Measurements from ENCODE around the gene SHISA7.
A peak's percentile ranks its signal among the peaks of the same experiment; 100 is the strongest.

Gene SHISA7

GRCh38 chr19:55384131-55384919 lies 58.8 kb downstream of the SHISA7 start, which contains the start of gene TMEM238:
Gene TMEM238, minus strand, starts transcription at chr19:55384292. Its CDS starts 33 bp downstream, at chr19:55384259.
- peak within 1 kb of the TSS; percentile 60 for H2AFZ ChIP-seq (ENCODE audit: low read depth)
- TF ChIP-seq CTCF (conservative IDR thresholded peaks at IDR 0.05; ENCODE audit: low read depth, low read length): no peak
- peaks cover 18% of the 10 kb centered on the region; the same call in 1 of the 2 replicates for H3K36me3 ChIP-seq (ENCODE audit: insufficient read depth)
- H3K27ac ChIP-seq: peak within 1 kb of the TSS; percentile 85
- H3K4me1 ChIP-seq (ENCODE audit: low read depth, poor library complexity, severe bottlenecking): peaks cover 38% of the 10 kb centered on the region
- peaks cover 25% of the 10 kb centered on the region for H4K20me1 ChIP-seq (ENCODE audit: insufficient read depth)
- H3K9ac ChIP-seq: peak within 1 kb of the TSS; percentile 84
- H3K4me2 ChIP-seq: peak within 1 kb of the TSS; percentile 96
- H3K4me3 ChIP-seq (IDR thresholded peaks at IDR 0.05; ENCODE audit: insufficient read depth, low read depth, low read length): no peak within 1 kb of the TSS
- H3K79me2 ChIP-seq (ENCODE audit: insufficient read depth, low read depth): peaks cover 48% of the 10 kb centered on the region
- H3K27me3 ChIP-seq (ENCODE audit: insufficient read depth, low read depth): no peaks in the 10 kb centered on the region

- H3K27me3 ChIP-seq (ENCODE audit: insufficient read depth, low read depth): no peaks in the 10 kb centered on the region
- peak overlapping the region; percentile 51; the same call in 1 of the 2 replicates for H2AFZ ChIP-seq (ENCODE audit: low read depth)
- H3K4me2 ChIP-seq: peak overlapping the region; percentile 91
- peaks cover 41% of the 10 kb centered on the region for H3K79me2 ChIP-seq (ENCODE audit: insufficient read depth, low read depth)
- no peak overlapping the region for H3K4me3 ChIP-seq (IDR thresholded peaks at IDR 0.05; ENCODE audit: insufficient read depth, low read depth, low read length)
- H3K4me1 ChIP-seq (ENCODE audit: low read depth, poor library complexity, severe bottlenecking): peaks cover 33% of the 10 kb centered on the region
- TF ChIP-seq CTCF (conservative IDR thresholded peaks at IDR 0.05; ENCODE audit: low read depth, low read length): no peak
- H3K27ac ChIP-seq: peak overlapping the region; percentile 85
- H3K36me3 ChIP-seq (ENCODE audit: insufficient read depth): peaks cover 18% of the 10 kb centered on the region; the same call in 1 of the 2 replicates
- peaks cover 20% of the 10 kb centered on the region for H4K20me1 ChIP-seq (ENCODE audit: insufficient read depth)
- H3K9ac ChIP-seq: peak overlapping the region; percentile 84
These were observed 59.6 kb downstream of the SHISA7 start for GRCh38 chr19:55383279-55384130.

GRCh38 chr19:55382522-55383054 lies 60.5 kb downstream of the SHISA7 start:
- Histone ChIP-seq H3K27ac (peak overlapping the region; percentile 51), H3K27me3 (ENCODE audit: insufficient read depth, low read depth) (no peaks in the 10 kb centered on the region), H3K9ac (peak overlapping the region; percentile 84; the same call in 1 of the 2 replicates), H3K79me2 (ENCODE audit: insufficient read depth, low read depth) (peaks cover 34% of the 10 kb centered on the region), H2AFZ (ENCODE audit: low read depth) (peak overlapping the region; percentile 51; the same call in 1 of the 2 replicates), H3K36me3 (ENCODE audit: insufficient read depth) (peaks cover 12% of the 10 kb centered on the region; the same call in 1 of the 2 replicates), H3K4me3 (IDR thresholded peaks at IDR 0.05; ENCODE audit: insufficient read depth, low read depth, low read length) (no peak overlapping the region), H3K4me2 (peak overlapping the region; percentile 91), H3K4me1 (ENCODE audit: low read depth, poor library complexity, severe bottlenecking) (peaks cover 25% of the 10 kb centered on the region), H4K20me1 (ENCODE audit: insufficient read depth) (peaks cover 12% of the 10 kb centered on the region)
- TF ChIP-seq CTCF (conservative IDR thresholded peaks at IDR 0.05; ENCODE audit: low read depth, low read length): no peak

GRCh38 chr19:55382013-55382412 lies 61.1 kb downstream of the SHISA7 start:
- H3K4me2 ChIP-seq: peak overlapping the region; percentile 91; the same call in 1 of the 2 replicates
- no peaks in the 10 kb centered on the region for H3K27me3 ChIP-seq (ENCODE audit: insufficient read depth, low read depth)
- peaks cover 19% of the 10 kb centered on the region for H3K4me1 ChIP-seq (ENCODE audit: low read depth, poor library complexity, severe bottlenecking)
- TF ChIP-seq CTCF (conservative IDR thresholded peaks at IDR 0.05; ENCODE audit: low read depth, low read length): no peak
- no peak overlapping the region for H3K4me3 ChIP-seq (IDR thresholded peaks at IDR 0.05; ENCODE audit: insufficient read depth, low read depth, low read length)
- peaks cover 6% of the 10 kb centered on the region; the same call in 1 of the 2 replicates for H4K20me1 ChIP-seq (ENCODE audit: insufficient read depth)
- no peak overlapping the region for H3K9ac ChIP-seq
- H3K36me3 ChIP-seq (ENCODE audit: insufficient read depth): peaks cover 6% of the 10 kb centered on the region; the same call in 1 of the 2 replicates
- H2AFZ ChIP-seq (ENCODE audit: low read depth): no peak overlapping the region
- H3K79me2 ChIP-seq (ENCODE audit: insufficient read depth, low read depth): peaks cover 29% of the 10 kb centered on the region
- H3K27ac ChIP-seq: no peak overlapping the region
